ENCODE results near the gene DENND4A.
"Not testable (repeated sequence)": the region's sequence is repeated elsewhere in the genome, so short reads cannot be mapped to it uniquely, and the experiment has no call there.

DENND4A gene

GRCh38 chr15:65818927-65819562 lies 27.0 kb upstream of the DENND4A start:
- no peak for DNase-seq (ENCODE audit: low spot score)

- DNase-seq (ENCODE audit: low spot score) = no peak
Measured at GRCh38 chr15:65816441-65816840, 24.3 kb upstream of the DENND4A start.

GRCh38 chr15:65816008-65816407 lies 23.9 kb upstream of the DENND4A start:
- not testable (repeated sequence) for DNase-seq (ENCODE audit: low spot score)

GRCh38 chr15:65814271-65814670 lies 22.2 kb upstream of the DENND4A start:
- not testable (repeated sequence) for DNase-seq (ENCODE audit: low spot score)

- DNase-seq (ENCODE audit: low spot score) = no peak
Measured at GRCh38 chr15:65812916-65813315, 20.8 kb upstream of the DENND4A start.

GRCh38 chr15:65812467-65812866 lies 20.4 kb upstream of the DENND4A start:
- DNase-seq (ENCODE audit: low spot score) = peak; percentile 6

- no peak for DNase-seq (ENCODE audit: low spot score)
Measured at GRCh38 chr15:65811835-65812234, 19.7 kb upstream of the DENND4A start.

- not testable (repeated sequence) for DNase-seq (ENCODE audit: low spot score)
Measured at GRCh38 chr15:65811011-65811733, 19.1 kb upstream of the DENND4A start.

GRCh38 chr15:65806397-65806796 lies 14.3 kb upstream of the DENND4A start:
- DNase-seq (ENCODE audit: low spot score) = no peak

- DNase-seq (ENCODE audit: low spot score) = no peak
Measured at GRCh38 chr15:65805019-65805745, 13.1 kb upstream of the DENND4A start.

GRCh38 chr15:65804252-65804931 lies 12.3 kb upstream of the DENND4A start:
- no peak for DNase-seq (ENCODE audit: low spot score)

GRCh38 chr15:65801229-65801805 lies 9.2 kb upstream of the DENND4A start:
- DNase-seq (ENCODE audit: low spot score) = no peak

- no peak for DNase-seq (ENCODE audit: low spot score)
Measured at GRCh38 chr15:65796610-65797078, 4.6 kb upstream of the DENND4A start.

- no peak for DNase-seq (ENCODE audit: low spot score)
Measured at GRCh38 chr15:65795663-65796216, 3.6 kb upstream of the DENND4A start.

GRCh38 chr15:65793818-65794104 lies 1.7 kb upstream of the DENND4A start:
- no peak for DNase-seq (ENCODE audit: low spot score)

- no peak for DNase-seq (ENCODE audit: low spot score)
Measured at GRCh38 chr15:65792988-65793817, 1.1 kb upstream of the DENND4A start.

- DNase-seq (ENCODE audit: low spot score) = peak; percentile 75
Measured at GRCh38 chr15:65791335-65792137, 557 bp downstream of the DENND4A start.

- DNase-seq (ENCODE audit: low spot score) = no peak
Measured at GRCh38 chr15:65790694-65791334, 1.3 kb downstream of the DENND4A start.

- no peak for DNase-seq (ENCODE audit: low spot score)
Measured at GRCh38 chr15:65789759-65790425, 2.2 kb downstream of the DENND4A start.

Data from ecto neural progenitor cell (in vitro differentiated cells).